BLaER1 (cell line): ENCODE measurements around the gene XK.
A peak's percentile ranks its signal among the peaks of the same experiment; 100 is the strongest.

Experiments
- H3K27ac ChIP-seq: shearing (Covaris generic); formaldehyde crosslinking; 2 replicates; pipeline ENCODE4 v1.8.1; 2022
- H3K27me3 ChIP-seq: shearing (Covaris generic); formaldehyde crosslinking; 2 replicates; pipeline ENCODE4 v1.8.1; 2022
- H3K36me3 ChIP-seq: shearing (Covaris generic); formaldehyde crosslinking; 2 replicates; pipeline ENCODE4 v1.8.1; 2022
- H3K4me1 ChIP-seq: shearing (Covaris generic); formaldehyde crosslinking; 2 replicates; pipeline ENCODE4 v1.8.1; 2022
- H3K4me2 ChIP-seq: shearing (Covaris generic); formaldehyde crosslinking; 2 replicates; pipeline ENCODE4 v1.8.1; 2022
- H3K4me3 ChIP-seq: shearing (Covaris generic); formaldehyde crosslinking; 2 replicates; pipeline ENCODE4 v1.8.1; 2022
- H3K9ac ChIP-seq: shearing (Covaris generic); formaldehyde crosslinking; 2 replicates; pipeline ENCODE4 v1.8.1; 2022
- H3K9me3 ChIP-seq: shearing (Covaris generic); formaldehyde crosslinking; 2 replicates; pipeline ENCODE4 v1.8.1; 2022
- H4K20me1 ChIP-seq: shearing (Covaris generic); formaldehyde crosslinking; 2 replicates; pipeline ENCODE4 v1.8.1; 2022
- Cebpa-rat ChIP-seq: shearing (Covaris generic); IDR thresholded peaks from 2 replicates; pipeline ENCODE4 v1.8.1; 2022

XK gene

GRCh38 chrX:37678574-37678973 is 7.0 kb upstream of the XK start:
- Histone ChIP-seq H3K27ac (no peak overlapping the region), H3K9ac (no peak overlapping the region), H3K4me2 (no peak overlapping the region), H3K4me1 (no peaks in the 10 kb centered on the region), H3K36me3 (no peaks in the 10 kb centered on the region), H3K4me3 (no peak overlapping the region), H3K9me3 (no peaks in the 10 kb centered on the region), H4K20me1 (no peaks in the 10 kb centered on the region), H3K27me3 (no peaks in the 10 kb centered on the region)
- no peak for TF ChIP-seq Cebpa-rat

GRCh38 chrX:37679230-37679629 is 6.4 kb upstream of the XK start:
- H3K4me2 ChIP-seq = no peak overlapping the region
- TF ChIP-seq Cebpa-rat = no peak
- H3K27me3 ChIP-seq = no peaks in the 10 kb centered on the region
- no peaks in the 10 kb centered on the region for H3K36me3 ChIP-seq
- H3K4me1 ChIP-seq = no peaks in the 10 kb centered on the region
- H4K20me1 ChIP-seq = no peaks in the 10 kb centered on the region
- H3K9ac ChIP-seq = no peak overlapping the region
- no peaks in the 10 kb centered on the region for H3K9me3 ChIP-seq
- H3K4me3 ChIP-seq = no peak overlapping the region
- no peak overlapping the region for H3K27ac ChIP-seq

- H3K4me1 ChIP-seq = no peaks in the 10 kb centered on the region
- H3K27me3 ChIP-seq = no peaks in the 10 kb centered on the region
- H4K20me1 ChIP-seq = no peaks in the 10 kb centered on the region
- TF ChIP-seq Cebpa-rat = no peak
- H3K9me3 ChIP-seq = no peaks in the 10 kb centered on the region
- no peaks in the 10 kb centered on the region for H3K36me3 ChIP-seq
- H3K4me3 ChIP-seq = no peak overlapping the region
- H3K9ac ChIP-seq = no peak overlapping the region
- H3K27ac ChIP-seq = no peak overlapping the region
- H3K4me2 ChIP-seq = no peak overlapping the region
Observed at GRCh38 chrX:37679888-37680287, 5.7 kb upstream of the XK start.

- Histone ChIP-seq H3K27ac (no peak overlapping the region), H3K9ac (no peak overlapping the region)
Observed at GRCh38 chrX:37684426-37684825, 1.2 kb upstream of the XK start.

GRCh38 chrX:37684973-37685372 is 618 bp upstream of the XK start:
- peak overlapping the region; percentile 62 for H3K4me3 ChIP-seq
- peaks cover 7% of the 10 kb centered on the region for H3K27me3 ChIP-seq
- H3K9me3 ChIP-seq = no peaks in the 10 kb centered on the region; the same call in 1 of the 2 replicates
- H3K27ac ChIP-seq = no peak overlapping the region
- no peaks in the 10 kb centered on the region for H4K20me1 ChIP-seq
- peak overlapping the region; percentile 63 for H3K4me2 ChIP-seq
- TF ChIP-seq Cebpa-rat = no peak
- no peaks in the 10 kb centered on the region for H3K4me1 ChIP-seq
- H3K36me3 ChIP-seq = no peaks in the 10 kb centered on the region
- H3K9ac ChIP-seq = no peak overlapping the region

More at GRCh38 chrX:37684426-37684825, 1.2 kb upstream of the XK start:
- H3K4me2 ChIP-seq = no peak overlapping the region
- no peaks in the 10 kb centered on the region for H3K4me1 ChIP-seq
- no peaks in the 10 kb centered on the region for H4K20me1 ChIP-seq
- H3K4me3 ChIP-seq = no peak overlapping the region
- no peak for TF ChIP-seq Cebpa-rat
- H3K27me3 ChIP-seq = peaks cover 7% of the 10 kb centered on the region
- no peaks in the 10 kb centered on the region; the same call in 1 of the 2 replicates for H3K9me3 ChIP-seq
- H3K36me3 ChIP-seq = no peaks in the 10 kb centered on the region

- Histone ChIP-seq H3K9ac (no peak overlapping the region), H3K27me3 (peaks cover 7% of the 10 kb centered on the region), H3K36me3 (no peaks in the 10 kb centered on the region), H3K4me1 (no peaks in the 10 kb centered on the region), H3K4me2 (peak overlapping the region; percentile 63), H4K20me1 (no peaks in the 10 kb centered on the region), H3K9me3 (no peaks in the 10 kb centered on the region; the same call in 1 of the 2 replicates), H3K4me3 (peak overlapping the region; percentile 62; the same call in 1 of the 2 replicates), H3K27ac (no peak overlapping the region)
- TF ChIP-seq Cebpa-rat = no peak
Observed at GRCh38 chrX:37686369-37686995, 891 bp downstream of the XK start.

GRCh38 chrX:37686996-37687395 is 1.4 kb downstream of the XK start:
- H3K27ac ChIP-seq = no peak overlapping the region
- peaks cover 7% of the 10 kb centered on the region for H3K27me3 ChIP-seq
- no peaks in the 10 kb centered on the region for H4K20me1 ChIP-seq
- no peaks in the 10 kb centered on the region for H3K4me1 ChIP-seq
- H3K9ac ChIP-seq = no peak overlapping the region
- H3K9me3 ChIP-seq = no peaks in the 10 kb centered on the region; the same call in 1 of the 2 replicates
- TF ChIP-seq Cebpa-rat = no peak
- no peak overlapping the region for H3K4me3 ChIP-seq
- H3K4me2 ChIP-seq = no peak overlapping the region
- H3K36me3 ChIP-seq = no peaks in the 10 kb centered on the region

GRCh38 chrX:37690119-37690518 is 4.5 kb downstream of the XK start:
- Histone ChIP-seq H4K20me1 (no peaks in the 10 kb centered on the region), H3K4me1 (peaks cover 9% of the 10 kb centered on the region), H3K9me3 (no peaks in the 10 kb centered on the region; the same call in 1 of the 2 replicates), H3K27ac (no peak overlapping the region), H3K4me2 (no peak overlapping the region), H3K9ac (no peak overlapping the region), H3K27me3 (peaks cover 7% of the 10 kb centered on the region), H3K4me3 (no peak overlapping the region), H3K36me3 (no peaks in the 10 kb centered on the region)
- no peak for TF ChIP-seq Cebpa-rat

- no peak for TF ChIP-seq Cebpa-rat
Observed at GRCh38 chrX:37692918-37693317, 7.3 kb downstream of the XK start.

GRCh38 chrX:37697169-37697760 is 11.7 kb downstream of the XK start:
- no peaks in the 10 kb centered on the region for H3K27me3 ChIP-seq
- no peaks in the 10 kb centered on the region for H3K36me3 ChIP-seq
- no peak overlapping the region for H3K9ac ChIP-seq
- peaks cover 12% of the 10 kb centered on the region for H3K4me1 ChIP-seq
- no peak overlapping the region for H3K27ac ChIP-seq
- no peaks in the 10 kb centered on the region for H3K9me3 ChIP-seq
- no peaks in the 10 kb centered on the region for H4K20me1 ChIP-seq
- TF ChIP-seq Cebpa-rat = no peak
- no peak overlapping the region for H3K4me3 ChIP-seq
- H3K4me2 ChIP-seq = no peak overlapping the region

More at GRCh38 chrX:37692918-37693317, 7.3 kb downstream of the XK start:
- no peaks in the 10 kb centered on the region for H4K20me1 ChIP-seq
- H3K27me3 ChIP-seq = no peaks in the 10 kb centered on the region
- no peak overlapping the region for H3K27ac ChIP-seq
- H3K4me2 ChIP-seq = no peak overlapping the region
- no peaks in the 10 kb centered on the region for H3K9me3 ChIP-seq
- H3K4me3 ChIP-seq = no peak overlapping the region
- H3K9ac ChIP-seq = no peak overlapping the region
- H3K4me1 ChIP-seq = peaks cover 12% of the 10 kb centered on the region
- no peaks in the 10 kb centered on the region for H3K36me3 ChIP-seq
